NCI-H1436 treated with DMSO at 0.1 percent for 48 hours (cell line): ENCODE results near the gene JARID2.
"Not testable (repeated sequence)": the region's sequence is repeated elsewhere in the genome, so short reads cannot be mapped to it uniquely, and the experiment has no call there.

Source experiments
- DNase-seq: peaks from one replicate; lab custom pipeline; 2025; lab: John Stamatoyannopoulos, UW

Gene JARID2

GRCh38 chr6:15289456-15289855 lies 43.6 kb downstream of the JARID2 start:
- DNase-seq: not testable (repeated sequence)

DNA sequence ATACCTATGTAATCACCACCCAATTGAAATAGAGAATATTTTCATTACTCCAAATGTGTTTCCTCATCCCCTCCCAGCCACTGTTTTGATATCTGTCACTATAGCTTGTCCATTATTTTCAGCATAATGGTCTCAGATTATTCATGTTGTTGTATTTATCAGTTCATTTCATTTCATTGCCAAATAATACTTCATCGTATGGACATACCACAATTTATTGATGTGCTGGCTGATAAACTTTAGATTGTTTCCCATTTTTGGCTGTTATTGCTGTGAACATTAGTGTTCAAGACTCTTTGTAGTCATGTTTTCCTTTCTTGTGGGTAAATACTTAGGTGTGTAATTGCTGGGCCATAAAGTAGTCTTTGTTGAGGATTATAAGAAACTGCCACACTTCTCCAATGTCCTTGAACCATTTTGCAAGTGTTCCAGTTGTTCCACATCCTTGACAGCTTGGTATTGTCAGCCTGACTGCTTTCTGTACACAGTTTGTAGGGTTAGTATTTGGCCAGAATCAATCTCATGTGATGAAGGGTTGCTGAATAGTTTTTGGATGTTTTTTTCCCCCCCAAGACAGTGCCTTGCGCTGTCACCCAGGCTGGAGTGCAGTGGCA lies 44.3 kb downstream of the JARID2 start:
- no peak for DNase-seq

DNA sequence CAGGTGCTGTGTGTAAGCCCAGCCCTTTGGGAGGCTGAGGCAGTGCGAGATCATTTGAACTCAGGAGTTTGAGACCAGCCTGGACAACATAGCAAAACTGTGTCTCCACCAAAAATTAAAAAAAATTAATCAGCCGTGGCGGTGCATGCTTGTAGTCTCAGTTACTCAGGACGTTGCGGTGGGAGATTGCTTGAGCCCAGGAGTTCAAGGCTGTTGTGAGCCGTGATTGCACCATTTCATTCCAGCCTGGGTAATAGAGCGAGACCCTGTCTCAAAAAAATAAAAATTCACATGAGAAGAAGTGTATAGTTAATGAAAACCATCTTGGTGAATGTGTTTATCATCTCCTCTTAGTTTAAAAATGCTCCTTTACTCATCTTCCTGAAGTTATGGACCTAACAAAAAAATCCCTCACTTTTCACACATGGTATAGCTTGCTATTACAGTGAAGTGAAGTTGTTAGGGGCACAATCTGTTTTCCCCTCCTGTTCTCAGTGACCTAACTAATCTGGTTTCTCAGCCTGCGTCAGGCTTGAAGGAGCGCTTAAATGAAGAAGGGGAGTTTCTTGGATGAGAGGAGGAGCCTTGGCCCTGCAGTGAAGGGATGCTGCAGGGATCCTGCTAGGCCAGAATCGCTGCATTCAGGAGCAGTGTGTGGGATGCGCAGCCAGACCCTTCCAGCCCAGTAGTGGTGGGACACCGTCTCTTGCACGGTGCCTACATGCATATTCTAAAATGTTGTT lies 45.3 kb downstream of the JARID2 start:
- no peak for DNase-seq

DNA sequence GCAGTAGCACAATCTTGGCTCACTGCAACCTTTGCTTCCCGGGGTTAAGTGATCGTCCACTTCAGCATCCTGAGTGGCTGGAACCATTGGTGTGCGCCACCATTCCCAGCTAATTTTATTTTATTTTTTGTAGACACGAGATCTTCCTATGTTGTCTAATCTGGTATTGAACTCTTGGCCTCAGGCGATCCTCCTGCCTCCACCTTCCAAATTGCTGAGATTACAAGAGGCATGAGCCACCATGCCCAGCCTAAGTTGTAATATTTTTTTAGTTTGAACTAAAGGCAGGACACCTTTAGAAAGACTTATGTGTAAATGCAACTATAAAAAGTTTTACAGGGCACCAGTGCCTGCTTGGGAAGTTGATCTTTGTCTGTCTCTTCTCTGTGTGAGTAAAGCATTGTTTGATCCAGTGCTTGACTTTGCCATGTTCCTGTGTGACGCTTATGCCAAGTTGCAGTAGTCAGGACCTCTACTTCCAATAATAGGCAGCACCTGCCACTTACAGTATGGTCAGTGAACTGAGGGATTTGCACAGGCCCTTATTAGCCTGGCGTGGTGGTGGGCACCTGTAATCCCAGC lies 46.9 kb downstream of the JARID2 start:
- no peak for DNase-seq

DNA sequence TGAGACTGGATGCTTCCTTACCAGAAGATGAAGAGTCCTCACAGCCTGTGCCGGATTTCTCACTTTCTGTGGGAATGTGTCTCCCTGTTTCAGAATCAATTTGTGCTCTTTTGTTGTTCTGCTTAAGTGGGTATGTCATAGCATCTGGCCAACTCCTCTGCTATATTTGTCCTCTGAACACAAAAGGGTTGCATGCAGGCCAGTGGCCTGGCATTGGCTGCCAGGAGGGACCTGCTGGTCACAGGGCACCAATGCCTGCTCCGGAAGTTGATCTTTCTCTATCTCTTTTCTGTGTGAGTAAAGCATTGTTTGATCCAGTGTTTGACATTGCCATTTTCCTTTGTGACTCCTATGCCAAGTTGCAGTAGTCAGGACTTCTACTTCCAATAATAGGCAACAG lies 47.8 kb downstream of the JARID2 start:
- no peak for DNase-seq

DNA sequence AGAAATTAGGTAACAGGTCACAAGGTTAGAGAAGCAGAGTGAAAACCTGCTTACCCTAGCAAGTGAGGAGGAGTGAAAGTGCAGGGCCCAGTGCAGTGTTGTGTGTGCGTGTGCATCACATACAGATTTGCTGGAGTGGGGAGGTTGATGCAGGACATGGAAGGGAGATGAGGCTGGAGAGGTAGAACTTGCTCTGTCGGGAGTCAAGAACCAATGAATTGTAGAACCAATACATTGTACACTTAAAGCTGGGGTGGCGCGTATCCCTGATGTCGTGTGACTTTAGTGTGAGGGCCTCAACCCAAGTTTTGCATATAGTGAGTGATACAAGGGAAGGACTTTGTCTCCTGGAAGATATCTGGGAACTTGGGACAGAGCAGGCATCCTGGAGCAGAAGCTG lies 48.6 kb downstream of the JARID2 start:
- DNase-seq: no peak

GRCh38 chr6:15296249-15296648 lies 50.4 kb downstream of the JARID2 start:
- no peak for DNase-seq

DNA sequence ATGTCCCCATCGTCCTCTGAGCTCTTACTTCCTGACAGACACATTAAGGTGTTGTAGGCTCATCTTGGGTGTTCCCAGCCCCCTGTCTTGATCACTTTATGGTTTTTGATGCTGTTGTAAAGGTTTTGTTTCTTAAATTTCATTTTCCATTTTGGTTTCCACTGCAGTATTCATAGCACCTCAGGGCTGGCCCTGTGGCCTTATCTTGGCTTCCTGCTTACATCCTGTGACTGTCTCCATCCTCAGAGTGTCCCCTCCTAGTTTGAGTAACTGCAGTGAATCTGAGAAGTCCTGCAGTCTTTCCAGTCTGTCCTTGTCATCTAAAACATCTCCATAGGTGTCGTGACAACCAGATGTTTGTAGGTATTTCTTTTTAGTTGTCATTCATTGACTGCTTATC lies 50.9 kb downstream of the JARID2 start:
- no peak for DNase-seq

- not testable (repeated sequence) for DNase-seq
Observed at GRCh38 chr6:15297167-15297566, 51.3 kb downstream of the JARID2 start.

DNA sequence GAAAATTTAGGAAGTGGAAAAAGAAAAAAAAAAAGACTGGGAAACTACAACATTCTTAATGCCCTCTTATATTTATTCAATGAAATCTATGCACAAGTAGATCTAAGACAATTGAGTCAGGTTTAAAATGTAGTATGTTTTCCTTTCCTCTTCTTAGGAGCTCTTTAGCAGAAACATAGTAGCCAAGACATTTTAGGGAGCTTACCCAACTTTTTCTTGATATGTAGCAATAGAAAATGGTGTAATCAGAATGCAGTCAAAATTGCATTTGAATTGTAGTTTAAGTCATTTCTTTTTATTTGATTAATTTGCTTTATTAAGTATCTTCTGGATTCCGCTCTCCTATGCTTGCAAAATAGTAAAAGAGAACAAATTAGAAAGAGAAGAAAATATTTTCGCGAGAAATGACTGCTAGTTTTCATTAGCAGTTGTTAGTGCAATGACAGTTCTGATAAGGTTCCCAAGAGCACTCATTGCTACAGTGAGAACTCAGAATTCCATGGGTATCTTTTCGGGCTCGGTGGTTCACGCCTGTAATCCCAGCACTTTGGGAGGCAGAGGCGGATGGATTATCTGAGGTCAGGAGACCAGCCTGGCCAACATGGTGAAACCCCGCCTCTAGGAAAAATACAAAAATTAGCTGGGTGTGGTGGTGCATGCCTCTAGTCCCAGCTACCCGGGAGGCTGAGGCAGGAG lies 52.2 kb downstream of the JARID2 start:
- no peak for DNase-seq

GRCh38 chr6:15299430-15300131 lies 53.7 kb downstream of the JARID2 start:
- DNase-seq: no peak

GRCh38 chr6:15301179-15302006 lies 55.5 kb downstream of the JARID2 start:
- no peak for DNase-seq

DNA sequence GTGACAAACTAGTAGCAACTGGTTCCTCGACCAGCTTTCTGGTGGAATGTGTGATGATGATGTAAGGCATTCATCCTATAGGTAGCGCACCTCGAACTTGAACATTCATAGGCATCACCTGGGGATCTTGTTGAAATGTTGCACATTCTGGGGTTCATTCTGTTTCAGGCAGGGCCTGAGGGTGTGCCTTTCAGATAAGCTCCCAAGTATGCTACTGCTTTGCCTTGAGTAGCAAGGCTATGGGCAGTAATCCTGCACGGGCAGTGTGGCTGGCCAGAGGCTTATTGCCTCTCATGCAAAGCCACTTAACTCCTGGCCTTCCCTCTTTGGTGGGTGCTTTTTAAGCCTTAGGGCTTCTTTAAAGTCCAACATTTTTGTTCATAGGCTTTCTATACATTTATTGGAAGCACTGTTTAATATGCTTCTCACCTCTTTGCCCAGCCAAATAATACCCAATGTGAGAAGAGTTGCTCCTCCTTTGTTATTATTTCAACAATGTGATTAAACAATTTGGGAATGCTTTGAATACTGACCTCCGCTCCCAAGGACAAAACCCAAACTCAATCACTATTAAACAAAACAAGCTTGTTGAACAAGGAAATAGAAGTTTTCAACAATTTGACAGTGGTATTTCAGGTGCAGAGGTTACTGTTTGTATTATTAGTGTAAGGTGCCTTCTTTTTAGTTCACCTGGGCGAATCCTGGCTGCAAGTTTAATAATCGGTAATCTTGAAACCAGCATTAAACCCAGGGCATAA lies 57.5 kb downstream of the JARID2 start:
- no peak for DNase-seq

DNA sequence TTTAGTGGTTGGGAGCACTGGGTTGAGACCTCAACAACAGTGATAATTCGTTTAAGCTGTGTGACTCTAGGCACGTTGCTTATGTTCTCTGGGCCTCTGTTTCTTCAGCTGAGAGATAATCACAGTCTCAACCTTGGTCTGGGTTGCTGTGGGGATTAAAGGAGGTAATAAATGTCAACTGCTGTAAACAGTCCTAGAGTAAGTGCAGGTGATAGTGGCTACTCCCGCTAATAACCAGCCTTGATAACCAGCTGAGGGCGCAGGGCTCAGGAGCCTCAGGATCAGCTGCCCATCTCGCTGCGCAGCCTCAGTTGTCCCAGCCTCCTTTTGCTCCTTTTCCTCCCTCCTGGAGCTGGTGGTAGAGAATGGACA lies 58.0 kb downstream of the JARID2 start:
- no peak for DNase-seq

DNA sequence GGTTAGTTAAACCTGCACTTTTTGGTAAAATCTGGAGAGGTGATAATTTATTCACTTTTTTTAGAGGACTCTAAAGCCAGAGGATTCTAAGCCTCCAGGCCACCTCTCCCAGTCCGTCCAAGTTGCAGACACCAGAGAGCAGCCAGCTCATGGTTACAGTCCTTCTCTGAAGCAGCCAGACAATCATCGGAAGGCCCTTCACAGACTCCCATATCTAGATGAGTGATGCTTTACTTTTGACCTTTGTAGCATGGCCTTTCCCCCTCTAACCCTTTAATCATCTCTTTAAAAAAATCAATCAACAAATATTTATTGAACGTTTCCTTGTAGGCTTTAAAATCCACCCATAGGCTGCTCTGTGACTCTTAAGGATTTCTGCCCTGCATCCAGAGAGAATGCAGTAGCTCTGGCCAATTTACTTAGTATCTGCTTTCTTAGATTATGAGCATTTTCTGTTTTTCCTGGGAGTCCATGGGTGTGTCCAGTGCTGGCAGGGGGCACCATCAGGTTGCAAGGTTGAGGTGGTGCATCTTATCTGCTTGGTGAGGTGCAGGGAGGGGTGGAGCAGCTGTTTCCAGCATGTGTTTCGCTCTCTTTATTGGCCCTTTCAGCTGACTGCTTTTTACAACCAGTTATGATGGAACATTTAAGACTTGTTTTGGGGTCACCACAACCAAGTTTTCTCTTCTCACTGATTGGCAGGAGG lies 58.6 kb downstream of the JARID2 start:
- DNase-seq: no peak

DNA sequence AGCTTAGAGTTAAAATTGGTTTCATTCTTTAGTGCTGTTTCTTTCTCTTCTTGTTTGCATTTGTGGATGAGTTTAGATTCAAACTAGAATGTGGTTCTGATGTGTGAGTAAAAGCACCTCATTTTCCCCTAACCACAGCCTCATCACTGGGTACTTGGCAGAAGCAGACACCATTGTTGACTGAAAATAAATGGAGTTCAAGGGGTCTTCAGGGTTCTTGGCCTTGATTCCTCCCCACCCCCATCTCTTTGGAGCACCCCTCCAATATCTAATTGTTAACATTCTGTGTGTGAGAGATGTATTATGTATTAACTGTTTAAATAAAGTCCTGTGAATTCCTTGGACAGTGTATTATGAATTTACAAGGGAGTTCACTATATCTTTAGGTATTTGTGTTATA lies 59.6 kb downstream of the JARID2 start:
- DNase-seq: no peak

GRCh38 chr6:15305909-15306308 lies 60.0 kb downstream of the JARID2 start:
- DNase-seq: no peak

DNA sequence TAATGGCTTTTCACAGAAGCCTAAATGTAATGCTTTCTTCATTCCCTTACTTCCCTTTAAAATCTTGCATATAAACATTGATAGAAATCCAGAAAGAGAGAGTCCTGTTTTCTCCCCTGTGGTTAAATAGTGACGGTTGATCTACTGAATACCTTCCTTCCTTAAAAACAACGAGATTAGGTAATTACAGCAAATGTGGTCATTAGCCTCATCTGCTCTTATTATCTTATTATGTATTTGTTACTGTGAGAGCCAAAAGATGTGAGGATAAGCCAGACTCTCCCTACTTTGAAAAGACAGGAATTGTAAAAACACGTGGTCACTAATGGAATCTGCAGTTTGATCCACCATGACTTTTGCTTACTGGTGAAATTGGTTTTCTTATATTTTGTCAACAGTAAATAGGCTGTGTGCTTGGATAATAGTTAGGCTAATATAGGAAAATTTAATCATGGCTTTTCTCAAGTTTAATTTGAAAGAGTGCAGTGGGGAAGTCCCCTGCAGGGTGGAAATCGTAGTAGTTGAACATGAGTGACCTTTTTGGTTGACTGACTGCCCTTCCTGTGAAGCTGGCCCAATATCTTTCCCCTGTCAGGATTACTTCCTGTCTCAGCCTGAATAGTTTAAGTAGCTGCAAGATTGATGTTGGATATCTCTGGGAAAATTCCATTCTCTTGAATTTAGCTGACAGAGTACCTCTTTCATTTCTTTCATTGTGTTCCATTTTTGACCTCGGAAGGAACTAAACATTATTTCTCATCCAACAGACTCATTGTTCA lies 62.8 kb downstream of the JARID2 start:
- DNase-seq: no peak

GRCh38 chr6:15309611-15310283 lies 63.9 kb downstream of the JARID2 start:
- no peak for DNase-seq
